HG03342 (cell line): Measurements from ENCODE around the gene FAM200B.

ENCODE experiments used
- ATAC-seq: cut with Tn5 transposase; IDR thresholded peaks from one replicate; pipeline ENCODE4 v1.9.1; 2021; ENCODE audit warnings: mild to moderate bottlenecking, moderate library complexity; ENCODE audit not compliant: unreplicated experiment

The FAM200B gene

DNA sequence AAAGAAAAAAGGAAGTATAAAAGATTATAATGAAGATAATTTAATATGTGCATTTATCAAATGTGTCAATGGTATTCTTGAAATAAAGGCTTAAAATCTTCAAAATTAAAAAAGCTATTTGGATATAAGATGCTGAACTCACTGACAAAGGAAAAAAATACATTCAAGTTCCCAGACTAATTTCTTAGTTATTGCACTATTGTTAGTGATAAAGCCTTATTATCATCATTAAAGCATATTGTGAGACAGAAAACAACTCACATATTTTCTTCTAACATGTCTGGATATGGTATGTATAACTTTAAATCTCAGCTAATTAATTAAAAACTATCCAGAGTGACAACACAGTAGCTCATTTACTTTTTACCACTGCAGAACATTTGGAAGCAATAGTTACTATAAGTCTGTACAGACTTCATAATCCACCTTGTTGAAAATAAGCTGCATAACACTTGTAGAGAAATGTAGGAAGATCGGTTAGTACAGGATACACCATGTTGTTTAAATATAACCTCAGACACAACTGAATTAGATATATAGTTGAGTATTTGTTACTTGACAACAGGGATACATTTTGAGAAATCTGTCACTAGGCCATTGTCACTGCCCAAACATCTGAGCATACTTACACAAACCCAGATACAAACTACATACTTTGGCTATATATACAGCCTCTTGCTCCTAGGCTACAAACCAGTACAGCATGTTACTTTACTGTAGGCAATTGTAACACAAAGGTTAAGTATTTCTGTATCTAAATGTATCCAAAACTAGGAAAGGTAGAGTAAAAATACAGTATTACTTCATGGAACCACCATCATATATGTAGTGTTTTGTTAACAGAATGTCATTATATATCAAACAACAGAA is 12.8 kb upstream of the FAM200B start:
- no peak for ATAC-seq

DNA sequence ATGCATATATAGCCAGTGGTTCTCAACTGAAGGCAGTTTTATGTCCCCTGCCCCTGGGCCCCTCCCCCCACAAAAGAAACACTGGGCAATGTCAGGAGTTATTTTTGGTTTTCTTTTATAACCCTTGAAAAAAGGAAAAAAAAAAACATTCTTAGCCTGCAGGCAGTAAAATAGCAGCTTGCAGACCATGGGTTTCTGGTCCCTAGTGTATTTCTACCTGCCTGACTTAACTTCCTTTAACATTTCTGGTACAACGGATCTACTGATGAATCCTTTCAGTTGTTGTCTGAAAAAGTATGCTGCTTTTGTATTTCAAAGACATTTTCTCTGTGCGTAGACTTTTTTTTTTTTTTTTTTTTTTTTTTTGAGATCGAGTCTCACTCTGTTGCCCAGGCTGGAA is 11.1 kb upstream of the FAM200B start:
- no peak for ATAC-seq

DNA sequence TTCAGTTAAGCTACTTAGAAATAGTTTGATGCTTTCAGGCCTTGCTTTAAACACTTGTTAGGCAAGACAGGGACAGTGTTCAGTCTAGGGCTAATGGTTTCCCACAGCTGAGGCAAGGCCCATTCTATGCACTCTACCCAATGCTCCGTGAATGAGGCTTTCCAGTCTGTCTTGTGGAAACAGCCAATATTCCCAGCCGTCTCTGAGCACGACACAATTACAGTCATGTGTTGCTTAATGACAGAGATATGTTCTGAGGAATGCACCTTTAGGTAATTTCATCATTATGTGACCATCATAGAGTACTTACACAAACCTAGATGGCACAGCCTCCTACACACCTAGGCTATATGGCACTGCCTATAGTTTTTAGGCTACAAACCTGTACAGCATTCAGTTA is 9.5 kb upstream of the FAM200B start:
- ATAC-seq: no peak

DNA sequence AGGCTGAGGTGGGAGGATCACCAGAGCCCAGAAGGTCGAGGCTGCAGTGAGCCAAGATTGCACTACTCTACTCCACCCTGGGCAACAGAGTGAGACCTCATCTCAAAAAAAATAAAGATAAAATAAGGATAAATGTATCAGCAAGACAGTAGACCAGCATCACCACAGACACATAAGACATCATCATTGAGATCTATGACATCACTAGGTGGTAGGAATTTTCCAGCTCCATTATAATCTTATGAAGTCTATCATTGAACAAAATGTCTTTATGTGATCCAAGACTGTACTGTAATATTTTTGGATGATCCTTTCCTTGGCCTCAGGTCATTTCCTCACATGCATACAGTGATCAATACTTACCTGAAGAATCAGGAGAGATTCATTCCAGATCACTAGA is 8.3 kb upstream of the FAM200B start:
- no peak for ATAC-seq

DNA sequence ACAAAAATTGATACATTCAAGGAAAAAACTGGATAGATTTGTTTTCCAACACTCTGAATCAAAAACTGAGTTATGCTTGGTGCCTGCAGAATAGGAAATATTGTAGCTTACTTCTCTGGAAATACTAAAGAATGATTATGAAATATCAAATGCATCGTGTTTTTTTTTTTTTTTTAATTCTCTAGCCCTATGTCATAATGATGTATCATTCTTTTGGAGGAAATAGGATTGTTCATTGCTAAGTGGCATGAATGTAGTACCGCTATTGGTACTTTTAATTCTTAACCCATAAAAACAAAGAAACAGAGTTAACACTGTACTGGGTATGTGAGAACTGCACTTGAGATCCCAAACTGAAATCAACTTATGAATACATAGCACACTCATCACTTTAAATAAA is 7.6 kb upstream of the FAM200B start:
- no peak for ATAC-seq

DNA sequence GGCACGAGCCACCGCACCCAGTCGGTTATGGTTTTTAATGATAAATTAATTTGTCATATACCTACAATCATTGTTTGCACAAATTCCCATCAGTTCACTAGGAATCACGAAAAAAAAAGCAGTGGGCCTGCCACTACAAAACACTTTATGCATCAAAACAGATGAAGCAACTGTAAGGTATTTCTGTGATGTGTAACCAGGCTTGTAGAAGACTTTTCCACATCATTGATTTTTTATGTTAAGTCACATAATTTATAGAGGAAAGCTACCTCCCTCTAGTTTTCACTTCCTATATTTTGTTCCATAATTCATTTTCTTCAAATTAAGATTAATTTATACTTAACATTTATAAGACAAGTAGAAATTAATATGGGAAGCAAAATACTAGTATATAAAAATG is 6.7 kb upstream of the FAM200B start:
- no peak for ATAC-seq

DNA sequence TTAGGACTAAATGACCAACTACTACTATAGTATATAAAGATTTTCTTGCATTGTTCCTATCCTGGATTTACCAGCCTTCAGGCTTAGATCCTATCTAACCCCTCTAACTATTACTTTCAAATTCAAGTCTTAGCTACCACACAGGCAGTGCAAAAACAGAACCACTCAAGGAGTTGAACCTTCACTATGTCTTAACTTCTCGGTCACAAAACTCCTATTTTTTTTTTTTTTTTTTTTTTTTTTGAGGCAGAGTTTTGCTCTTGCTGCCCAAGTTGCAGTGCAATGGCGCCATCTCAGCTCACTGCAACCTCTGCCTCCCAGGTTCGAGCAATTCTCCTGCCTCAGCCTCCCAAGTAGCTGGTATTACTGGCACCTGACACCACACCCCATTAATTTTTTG is 6.3 kb upstream of the FAM200B start:
- no peak for ATAC-seq

DNA sequence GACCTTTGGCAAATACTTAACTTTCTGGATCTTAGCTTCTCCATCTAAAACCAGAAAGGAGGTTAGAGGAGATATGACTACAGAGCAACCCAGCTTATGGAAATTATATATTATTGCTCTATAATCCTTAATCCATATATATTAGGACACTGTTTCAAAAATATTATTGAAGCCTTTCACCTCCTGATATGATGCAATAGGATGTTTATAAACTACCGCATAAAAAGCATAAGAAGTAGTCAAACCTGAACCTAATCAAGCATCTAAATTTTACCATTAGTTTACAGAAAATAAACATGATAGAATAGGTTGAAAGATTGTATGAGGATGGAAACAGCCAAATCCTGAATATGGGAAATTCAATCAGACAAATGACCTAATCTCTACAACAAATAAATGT is 5.6 kb upstream of the FAM200B start:
- no peak for ATAC-seq

DNA sequence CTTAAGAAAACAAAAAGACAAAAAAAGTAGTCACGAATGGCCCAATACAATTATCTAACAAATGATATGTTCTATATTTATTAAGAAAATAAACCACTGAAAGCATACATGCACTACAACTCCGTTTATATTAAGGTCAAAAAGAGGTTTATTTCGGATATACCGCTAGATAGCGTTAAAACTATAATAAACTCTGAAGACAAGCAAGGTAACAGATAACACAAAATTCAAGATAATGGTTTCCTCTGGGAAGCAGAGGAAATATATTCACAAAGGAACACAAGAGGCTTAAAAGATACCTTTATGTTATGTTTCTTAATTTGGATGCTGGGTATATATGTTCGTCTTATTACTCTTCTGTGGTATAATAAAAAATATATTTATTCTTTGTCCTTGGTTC is 4.7 kb upstream of the FAM200B start:
- no peak for ATAC-seq

DNA sequence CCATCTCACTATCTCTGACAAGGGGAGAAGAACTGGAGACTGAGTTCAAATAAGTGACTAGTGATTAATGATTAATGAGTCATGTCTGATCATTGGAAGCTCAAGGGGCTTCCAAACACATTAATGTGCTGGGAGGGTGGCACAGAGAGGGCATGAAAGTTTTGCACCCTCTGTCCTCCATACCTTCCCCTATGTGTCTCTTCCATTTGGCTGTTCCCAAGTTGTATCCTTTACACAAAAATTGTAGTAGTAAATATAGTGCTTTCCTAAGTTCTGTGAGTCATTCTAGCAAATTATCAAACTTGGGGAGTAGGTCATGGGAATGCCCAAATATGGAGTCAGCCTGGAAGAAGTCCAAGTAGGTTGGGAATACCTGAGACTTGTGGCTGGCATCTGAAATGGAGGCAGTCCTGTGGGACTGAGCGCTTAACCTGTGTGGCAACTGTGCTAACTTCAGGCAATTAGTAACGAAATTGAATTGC is 4.1 kb upstream of the FAM200B start:
- no peak for ATAC-seq

DNA sequence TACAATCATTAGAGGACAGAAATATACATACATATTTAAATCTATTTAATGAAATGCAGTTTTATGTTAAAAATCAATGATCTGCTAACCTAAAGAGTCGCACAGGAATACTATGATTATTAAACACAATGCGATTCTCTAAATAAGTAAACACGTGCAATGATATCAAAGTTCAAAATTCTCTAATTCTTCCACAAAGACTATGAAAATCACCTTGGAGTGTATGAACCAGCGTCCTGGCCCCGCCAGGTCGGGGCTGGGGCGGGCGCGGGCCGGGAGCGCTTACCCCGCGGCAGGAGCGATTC is 608 bp upstream of the FAM200B start:
- no peak for ATAC-seq

DNA sequence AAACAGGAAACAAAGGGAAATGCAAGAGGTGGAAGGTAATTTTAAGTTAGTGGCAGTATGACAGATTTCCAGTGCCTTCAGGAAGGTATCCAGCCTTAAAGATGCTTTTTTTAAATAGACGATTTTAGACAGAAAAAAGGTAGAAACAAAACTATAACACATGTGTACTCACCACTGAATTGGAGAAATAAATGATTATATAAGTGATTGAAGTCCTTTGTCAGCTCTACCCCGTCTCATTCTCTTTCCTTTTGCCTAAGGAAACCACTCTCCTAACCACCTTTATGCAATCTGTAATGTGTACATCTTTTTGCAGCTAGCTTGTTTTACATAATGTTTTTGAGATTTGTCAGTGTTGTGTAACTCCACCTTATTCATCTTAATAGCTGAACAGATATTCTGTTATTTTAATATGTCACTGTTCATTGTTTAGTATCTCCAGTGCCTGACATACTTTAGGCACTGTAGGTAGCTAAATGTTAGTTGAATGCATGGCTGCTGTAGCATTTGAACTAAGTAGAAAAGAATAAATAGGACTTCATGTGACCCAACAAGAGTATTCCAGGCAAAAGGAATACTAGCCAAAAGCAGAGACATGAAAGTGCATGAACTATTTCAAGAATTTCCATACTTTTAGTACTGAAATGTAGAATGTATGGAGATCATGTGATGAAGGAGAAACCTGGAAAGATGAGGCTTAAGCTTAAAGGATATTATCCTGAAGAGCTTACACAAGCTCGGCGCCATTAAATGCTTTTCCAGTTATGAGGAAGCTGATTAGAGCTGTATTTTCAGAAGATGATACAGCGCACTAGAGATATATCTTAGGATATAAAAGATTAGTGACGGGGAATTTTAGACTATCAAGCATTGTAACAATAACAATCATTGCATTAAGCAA is 865 bp downstream of the FAM200B start:
- ATAC-seq: no peak

DNA sequence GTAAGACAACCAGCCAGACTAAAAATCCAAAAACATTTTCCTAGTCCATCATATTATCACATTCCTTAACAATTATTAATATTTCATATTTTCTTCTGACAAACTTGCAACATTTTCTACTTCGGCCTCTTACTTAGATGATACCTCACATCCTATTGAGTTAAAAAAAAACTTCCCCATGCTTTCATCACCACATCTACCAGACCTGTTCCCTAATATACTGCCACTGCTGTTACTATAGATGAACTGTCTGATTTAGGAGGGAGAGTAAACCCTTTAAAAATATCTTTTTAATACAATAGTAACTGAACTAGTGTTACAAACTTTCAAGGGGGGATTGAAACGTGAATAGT is 1.5 kb downstream of the FAM200B start:
- no peak for ATAC-seq

DNA sequence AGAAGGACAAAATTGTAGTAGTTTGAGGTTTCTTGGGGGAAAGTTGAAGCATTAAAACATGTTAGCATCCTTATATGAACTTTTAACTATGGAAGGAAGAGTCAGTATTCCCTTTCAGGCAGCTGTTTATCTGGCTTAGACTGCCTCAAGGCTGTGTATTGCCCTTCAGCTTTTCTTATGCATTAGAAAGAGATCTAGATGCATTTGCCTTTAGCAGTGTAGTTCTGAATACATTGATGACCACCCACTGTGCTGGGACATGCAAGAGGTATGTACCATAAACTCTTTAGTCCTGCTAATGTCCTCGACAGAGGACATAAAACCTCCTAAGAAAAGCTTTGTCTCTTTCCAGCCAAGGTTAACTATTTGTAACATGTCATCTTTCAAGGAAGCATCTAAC is 2.9 kb downstream of the FAM200B start:
- no peak for ATAC-seq

DNA sequence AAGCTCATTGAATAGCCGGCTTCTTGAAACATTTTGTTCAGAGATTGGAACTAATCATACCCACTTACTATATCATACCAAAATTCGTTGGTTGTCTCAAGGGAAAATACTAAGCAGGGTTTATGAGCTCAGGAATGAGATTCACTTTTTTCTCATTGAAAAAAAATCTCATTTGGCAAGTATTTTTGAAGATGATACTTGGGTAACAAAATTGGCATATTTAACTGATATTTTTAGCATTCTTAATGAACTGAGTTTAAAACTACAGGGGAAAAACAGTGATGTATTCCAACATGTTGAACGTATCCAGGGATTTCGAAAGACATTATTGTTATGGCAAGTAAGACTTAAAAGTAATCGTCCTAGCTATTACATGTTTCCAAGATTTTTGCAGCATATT is 6.4 kb downstream of the FAM200B start:
- no peak for ATAC-seq

DNA sequence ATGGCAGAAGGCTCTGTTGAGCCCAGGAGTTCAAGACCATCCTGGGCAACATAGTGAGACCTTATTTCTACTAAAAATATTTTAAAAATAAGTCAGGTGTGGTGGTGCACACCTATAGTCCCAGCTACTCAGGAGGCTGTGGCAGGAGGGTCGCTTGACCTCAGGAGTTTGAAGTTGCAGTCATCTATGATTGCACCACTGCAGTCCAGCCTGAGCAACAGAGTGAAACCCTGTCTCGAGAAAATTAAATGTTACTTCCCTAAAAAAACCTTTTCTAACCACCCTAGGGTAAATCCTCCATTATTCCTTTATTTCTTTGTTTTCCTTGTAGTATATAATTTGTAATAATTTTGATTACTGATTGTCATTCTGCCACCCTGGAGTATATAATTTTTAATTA is 7.9 kb downstream of the FAM200B start:
- no peak for ATAC-seq

DNA sequence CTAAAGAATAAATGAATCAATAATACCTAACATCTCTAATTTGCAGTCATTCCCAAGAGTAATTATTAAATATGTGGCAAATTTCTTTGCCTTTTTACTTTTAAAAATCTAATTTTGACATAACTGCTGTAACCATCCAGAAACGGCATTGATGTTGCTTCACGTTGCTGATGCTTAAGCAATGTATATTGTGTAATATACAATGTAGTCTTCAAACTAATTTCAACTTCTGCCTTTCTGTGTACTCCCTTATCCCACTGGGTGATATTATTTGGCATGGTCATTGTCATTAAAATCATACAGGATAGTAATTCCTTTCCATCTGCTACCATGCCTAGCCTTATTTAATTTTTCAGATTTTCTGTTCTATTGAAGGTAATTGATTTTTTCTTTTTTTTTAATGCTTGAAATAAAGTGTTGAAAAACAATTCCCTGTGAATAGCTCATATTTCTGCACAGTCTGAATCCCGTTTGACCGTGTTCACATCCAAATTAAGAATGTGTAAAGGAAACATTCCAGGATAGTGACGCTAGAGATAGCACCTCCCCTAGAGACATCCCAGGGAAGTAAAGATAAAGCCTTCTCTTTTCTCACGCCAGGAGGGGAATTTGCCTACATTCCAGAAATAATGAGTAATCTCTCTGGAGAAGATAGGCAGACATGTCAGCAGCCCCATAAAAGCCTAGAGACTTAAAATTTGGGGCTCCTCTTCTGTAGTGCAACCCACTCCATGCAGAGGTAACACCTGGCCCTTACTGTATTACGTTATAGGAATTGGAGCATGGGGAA is 8.6 kb downstream of the FAM200B start:
- no peak for ATAC-seq

DNA sequence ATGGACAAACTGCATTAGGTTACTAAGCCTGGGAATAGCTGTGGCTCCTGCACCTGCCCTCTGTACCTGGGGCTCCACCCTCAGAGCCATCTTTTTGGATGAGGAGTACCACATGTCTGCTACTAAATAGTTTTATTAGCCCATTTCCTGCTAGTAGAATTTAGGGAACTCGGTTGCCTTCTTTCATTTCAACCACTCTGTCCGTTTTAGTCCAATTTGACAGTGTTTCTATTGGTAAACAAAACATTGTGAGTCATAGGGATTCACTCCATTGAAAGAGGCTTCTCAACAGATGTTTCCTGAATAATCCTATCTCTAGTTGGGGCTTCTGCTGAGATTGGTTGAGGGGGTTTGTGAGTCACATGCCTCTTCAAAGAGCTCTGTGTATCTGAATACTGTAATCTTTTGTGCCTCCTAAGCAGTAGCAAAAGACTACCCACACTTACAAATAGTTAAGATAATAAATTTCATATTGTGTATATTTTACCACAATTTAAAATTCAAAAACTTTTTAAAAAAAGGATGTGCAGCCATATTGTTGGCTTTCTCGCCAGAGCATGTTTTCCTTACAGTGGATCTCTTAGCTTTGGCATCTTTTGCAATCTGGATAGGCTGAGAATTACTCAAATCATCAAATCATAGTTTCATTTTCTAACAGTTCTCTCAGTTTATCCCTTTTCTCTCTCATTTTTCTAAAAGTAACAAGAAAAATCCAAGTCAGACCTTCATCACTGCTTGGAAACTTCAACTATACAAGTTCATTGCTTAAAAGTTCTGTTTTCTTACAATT is 9.9 kb downstream of the FAM200B start:
- ATAC-seq: no peak

DNA sequence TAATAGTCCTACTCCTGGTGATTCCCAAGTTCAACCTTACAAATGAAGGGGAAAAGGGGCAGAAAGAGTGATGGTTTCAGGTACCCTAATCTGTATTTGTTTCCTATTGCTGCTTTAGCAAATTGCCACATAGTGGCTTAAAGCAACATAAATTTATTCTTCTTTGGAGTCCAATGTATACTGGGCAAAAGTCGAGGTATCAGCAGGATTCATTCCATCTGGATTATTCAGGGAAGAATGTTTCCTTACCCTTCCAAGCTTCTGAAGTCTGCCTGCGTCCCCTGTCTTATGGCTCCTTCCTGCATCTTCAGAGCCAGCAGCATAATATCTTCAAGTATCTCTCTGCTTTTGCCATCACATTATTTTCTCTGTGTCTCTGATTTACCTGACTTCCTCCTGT is 11.0 kb downstream of the FAM200B start:
- ATAC-seq: no peak

DNA sequence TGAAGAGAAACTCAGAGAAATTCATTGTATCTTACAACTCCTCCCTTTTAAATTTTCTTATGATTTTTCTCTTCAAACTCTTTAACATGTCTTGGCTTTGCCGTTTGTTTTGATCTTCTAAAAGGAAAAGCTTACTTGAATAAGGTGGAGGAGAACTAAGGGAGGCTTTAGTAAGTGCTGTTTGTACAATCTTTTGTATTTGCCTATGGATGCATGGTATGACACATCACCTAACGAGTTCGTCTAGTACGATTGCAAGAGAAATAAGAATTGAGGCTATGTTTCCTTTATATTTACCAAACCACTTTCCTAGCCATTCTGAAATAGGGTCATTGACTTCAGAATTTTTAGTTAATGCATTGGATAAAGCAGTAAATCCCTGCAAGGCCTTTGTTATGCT is 12.8 kb downstream of the FAM200B start:
- no peak for ATAC-seq

DNA sequence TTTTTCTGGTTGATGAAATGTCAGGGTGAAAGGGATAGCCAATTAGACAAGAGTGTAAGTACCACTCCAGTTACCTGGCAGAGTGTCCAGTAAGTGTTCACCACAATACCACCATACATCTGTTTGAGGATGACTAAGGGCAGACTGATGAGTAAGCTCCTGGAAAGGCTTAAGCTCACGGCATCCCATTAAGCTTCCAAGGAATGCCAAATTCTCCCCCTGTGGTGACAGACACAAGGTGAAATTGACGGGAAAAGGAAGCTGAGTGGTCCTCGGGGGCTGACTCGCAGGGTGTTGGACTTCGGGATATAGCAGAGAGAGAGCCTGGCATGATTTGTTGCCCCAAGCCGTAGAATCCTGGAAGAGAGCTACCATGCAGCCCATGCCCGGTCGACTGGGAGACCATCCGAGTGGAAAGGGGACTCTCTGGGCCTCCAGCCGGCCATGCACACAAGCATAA is 13.6 kb downstream of the FAM200B start:
- no peak for ATAC-seq
